GM12878 (cell line): ENCODE results near the gene PRMT7. TPM values are rescaled to one million over a fixed set of nuclear protein-coding genes. Genes with fewer than 3 reads are reported as not detected.

Experiments used
- ATAC-seq: fragments of 200-7000 bp; cut with Tn5 transposase; 3 replicates; pipeline ENCODE4 v1.9.1; 2020; ENCODE audit warnings: mild to moderate bottlenecking, moderate library complexity
- BruUV-seq: library from RNA; stranded (reverse); fragments of 400-500 nt; replicated peaks from 2 replicates; lab custom pipeline; 2021; lab: Mats Ljungman, UMichigan
- CTCF ChIA-PET: fragments of 300-600 bp; sonication (Branson Sonifier 250); formaldehyde crosslinking; extraction: SDS; loops from one replicate; lab custom pipeline; 2021; ENCODE audit warnings: inconsistent platforms; lab: Yijun Ruan, JAX
- POLR2A ChIA-PET: fragments of 350-600 bp; formaldehyde crosslinking; extraction: SDS; loops from one replicate; lab custom pipeline; 2021; ENCODE audit warnings: inconsistent platforms; lab: Charles Lee
- RAD21 ChIA-PET: fragments of 300-600 bp; sonication (Branson Sonifier 250); formaldehyde crosslinking; loops from one replicate; lab custom pipeline; 2023; ENCODE audit warnings: antibody characterized with exemption; ENCODE audit not compliant: unreplicated experiment; lab: Charles Lee
- SMC1A ChIA-PET: fragments of 300-600 bp; sonication (Branson Sonifier 250); formaldehyde crosslinking; loops from one replicate; lab custom pipeline; 2023; ENCODE audit not compliant: unreplicated experiment, uncharacterized antibody; lab: Charles Lee
- DNase-seq: peaks from one replicate; pipeline ENCODE4 v3.0.0-alpha.2; 2011; ENCODE audit warnings: low read depth, low spot score
- FAIRE-seq: peaks from 3 replicates; lab custom pipeline; 2011; peaks lifted over from hg19 to GRCh38; lab: Jason Lieb, UNC
- H2AFZ ChIP-seq: 2 replicates; pipeline ENCODE4 v1.6.0; 2011; ENCODE audit warnings: low read depth, low read length, control low read depth; ENCODE audit not compliant: control insufficient read depth
- H3K27ac ChIP-seq: 2 replicates; pipeline ENCODE4 v1.5.1; 2011; ENCODE audit warnings: control low read depth; ENCODE audit not compliant: control insufficient read depth, insufficient read depth
- H3K27me3 ChIP-seq, 2 experiments: replicated peaks in 1 of 2; 2 replicates each; pipeline versions ENCODE4 v1.6.0 to v1.6.1; 2011; ENCODE audit warnings: low read length in 1 of 2; ENCODE audit not compliant: control insufficient read depth in 2 of 2, insufficient read depth in 2 of 2
- H3K36me3 ChIP-seq, 2 experiments: 2 replicates each; pipeline ENCODE4 v1.5.1; 2011; ENCODE audit warnings: low read length in 1 of 2; ENCODE audit not compliant: control insufficient read depth in 2 of 2, insufficient read depth in 2 of 2
- H3K4me1 ChIP-seq: 2 replicates; pipeline ENCODE4 v1.6.1; 2011; ENCODE audit warnings: mild to moderate bottlenecking, low read length, moderate library complexity, mixed read lengths; ENCODE audit not compliant: control insufficient read depth, insufficient read depth
- H3K4me2 ChIP-seq: 2 replicates; pipeline ENCODE4 v1.6.0; 2011; ENCODE audit warnings: control low read depth; ENCODE audit not compliant: control insufficient read depth, insufficient read depth
- H3K4me3 ChIP-seq: fragments of 200-600 bp; sonication (generic); 2 replicates; pipeline ENCODE4 v1.5.1; 2016
- H3K79me2 ChIP-seq: 2 replicates; pipeline ENCODE4 v1.6.0; 2011; ENCODE audit warnings: low read length; ENCODE audit not compliant: control insufficient read depth, insufficient read depth
- H3K9ac ChIP-seq: 2 replicates; pipeline ENCODE4 v1.8.0; 2011; ENCODE audit warnings: low read length, control low read depth, mixed read lengths; ENCODE audit not compliant: control insufficient read depth, insufficient read depth
- H3K9me3 ChIP-seq: replicated peaks from 3 replicates; pipeline ENCODE4 v1.5.1; 2011; ENCODE audit warnings: mild to moderate bottlenecking, low read length; ENCODE audit not compliant: control insufficient read depth, insufficient read depth
- H4K20me1 ChIP-seq: 2 replicates; pipeline ENCODE4 v1.6.0; 2011; ENCODE audit not compliant: control insufficient read depth, insufficient read depth
- BACH1 ChIP-seq: fragments of 450-650 bp; IDR thresholded peaks from 2 replicates; pipeline ENCODE4 v1.6.1; 2017; ENCODE audit warnings: mild to moderate bottlenecking, borderline replicate concordance
- BCL11A ChIP-seq: IDR thresholded peaks from 2 replicates; pipeline ENCODE4 v1.6.1; 2011; ENCODE audit warnings: low read depth, low read length
- FOXK2 ChIP-seq: fragments of 450-650 bp; IDR thresholded peaks from 2 replicates; pipeline ENCODE4 v1.6.1; 2017; ENCODE audit warnings: mild to moderate bottlenecking, moderate library complexity
- IKZF1 ChIP-seq: fragments of 450-650 bp; conservative IDR thresholded peaks from 2 replicates; pipeline ENCODE4 v1.6.1; 2017; ENCODE audit warnings: antibody characterized with exemption, mild to moderate bottlenecking
- JUND ChIP-seq: IDR thresholded peaks from 2 replicates; pipeline ENCODE4 v1.6.1; 2012; ENCODE audit warnings: low read depth, mild to moderate bottlenecking, low read length, improper control_type of control experiment, moderate library complexity
- KDM1A ChIP-seq: fragments of 200-600 bp; sonication (generic); IDR thresholded peaks from 2 replicates; pipeline ENCODE4 v1.6.1; 2016; ENCODE audit warnings: borderline replicate concordance
- NBN ChIP-seq: fragments of 450-650 bp; IDR thresholded peaks from 2 replicates; pipeline ENCODE4 v1.6.1; 2016
- NRF1 ChIP-seq: conservative IDR thresholded peaks from 2 replicates; pipeline ENCODE4 v1.6.1; 2011; ENCODE audit warnings: mild to moderate bottlenecking, low read depth, low read length, improper control_type of control experiment
- SKIL ChIP-seq: fragments of 450-650 bp; IDR thresholded peaks from 2 replicates; pipeline ENCODE4 v1.6.1; 2017; ENCODE audit warnings: mild to moderate bottlenecking, low read depth, inconsistent platforms; ENCODE audit not compliant: poor library complexity, severe bottlenecking
- SPI1 ChIP-seq: IDR thresholded peaks from 2 replicates; pipeline ENCODE4 v1.6.1; 2011; ENCODE audit warnings: low read depth, mild to moderate bottlenecking, low read length, moderate library complexity, borderline replicate concordance; ENCODE audit not compliant: insufficient read depth
- TAF1 ChIP-seq: IDR thresholded peaks from 2 replicates; pipeline ENCODE4 v1.6.1; 2011; ENCODE audit warnings: mild to moderate bottlenecking, low read depth, low read length, borderline replicate concordance
- TCF7 ChIP-seq: IDR thresholded peaks from 2 replicates; pipeline ENCODE4 v1.6.1; 2014; ENCODE audit warnings: antibody characterized with exemption, borderline replicate concordance
- YBX1 ChIP-seq: fragments of 450-650 bp; IDR thresholded peaks from 2 replicates; pipeline ENCODE4 v1.6.1; 2016; ENCODE audit warnings: antibody characterized with exemption
- ZSCAN29 ChIP-seq: fragments of 450-650 bp; IDR thresholded peaks from 2 replicates; pipeline ENCODE4 v1.6.1; 2017; ENCODE audit warnings: mild to moderate bottlenecking, moderate library complexity
- WGBS: methylation state at CpG from one replicate; pipeline ENCODE4 v1.1.6; 2016; ENCODE audit warnings: low lambda C conversion rate; ENCODE audit not compliant: insufficient replicate concordance, insufficient coverage; ENCODE audit errors: missing lambda C conversion rate; 5-methylcytosine and 5-hydroxymethylcytosine counted together
- in situ Hi-C: fragments of 300-500 bp; cut with MboI; formaldehyde crosslinking; loops from 9 replicates; pipeline ENCODE4 v1.14.3; 2018; ENCODE audit warnings: mixed read lengths
- intact Hi-C: fragments of 100-400 bp; cut with micrococcal nuclease; formaldehyde crosslinking; loops from one replicate; pipeline ENCODE4 v1.14.2; 2022; ENCODE audit not compliant: unreplicated experiment
- polyA plus RNA-seq, 11 experiments: library from polyadenylated mRNA; depleted of rRNA in 4 of 11; unstranded in 6 of 11; stranded (reverse) in 5 of 11; fragments of >200 nt; fragmentation: Nextera tagmentation in 4 of 11; fragmentation: Illumina TruSeq in 1 of 11; extraction: Ambion mirVana in 4 of 11; extraction: Trizol in 1 of 11; gene quantifications; 1 replicate in 1 of 11; 2 replicates in 10 of 11; pipeline versions ENCODE4 v1.2.1 to v1.2.3, GENCODE V29; 2011 to 2016; ENCODE audit warnings: inconsistent platforms in 2 of 11, missing spikeins in 2 of 11, low read depth in 1 of 11
- total RNA-seq, 4 experiments: library from RNA; depleted of rRNA in 3 of 4; stranded (reverse); fragments of >200 nt in 3 of 4; fragmentation: Illumina TruSeq in 1 of 4; extraction: Trizol in 1 of 4; gene quantifications; 2 replicates each; pipeline versions ENCODE4 v1.2.1 to v1.2.3, GENCODE V29; 2013 to 2021
- TF ChIP-seq, protein P1 (sequence below): IDR thresholded peaks from 2 replicates; pipeline ENCODE4 v1.6.1; 2011; ENCODE audit warnings: borderline replicate concordance, low read depth, mild to moderate bottlenecking, moderate library complexity, low read length; ENCODE audit not compliant: insufficient read depth, poor library complexity, severe bottlenecking

Gene PRMT7
- total and polyA plus RNA-seq, 10 of the 15 experiments (the other 5 are each of a cell fraction or from before 2014, with no cell fraction given), result 5.1 to 56.1 (median 42.0) TPM

- no TSS peak for BruUV-seq
- ChIA-PET CTCF (interaction anchor here (1.4 kb wide), 1 partner anchor 15 kb away, joined by 3 read pairs; no protein-coding TSS in a partner anchor), RAD21 (no interaction called here), POLR2A (no interaction called here), SMC1A (no interaction called here)
- no peak overlapping the region for H3K4me2 ChIP-seq
- no peaks in the 10 kb centered on the region for H3K9me3 ChIP-seq
- H3K4me1 ChIP-seq, result no peaks in the 10 kb centered on the region
- no peak overlapping the region for H3K4me3 ChIP-seq
- WGBS, result 95% methylated on average over 10 of the region's 10 CpGs
- TF ChIP-seq TAF1 (no peak), JUND (no peak), FOXK2 (no peak), YBX1 (no peak), ZSCAN29 (no peak), SKIL (no peak), SPI1 (no peak), KDM1A (no peak), BCL11A (no peak), IKZF1 (no peak), BACH1 (no peak), TCF7 (no peak), NRF1 (no peak), NBN (no peak)
- TF ChIP-seq, protein P1, sequence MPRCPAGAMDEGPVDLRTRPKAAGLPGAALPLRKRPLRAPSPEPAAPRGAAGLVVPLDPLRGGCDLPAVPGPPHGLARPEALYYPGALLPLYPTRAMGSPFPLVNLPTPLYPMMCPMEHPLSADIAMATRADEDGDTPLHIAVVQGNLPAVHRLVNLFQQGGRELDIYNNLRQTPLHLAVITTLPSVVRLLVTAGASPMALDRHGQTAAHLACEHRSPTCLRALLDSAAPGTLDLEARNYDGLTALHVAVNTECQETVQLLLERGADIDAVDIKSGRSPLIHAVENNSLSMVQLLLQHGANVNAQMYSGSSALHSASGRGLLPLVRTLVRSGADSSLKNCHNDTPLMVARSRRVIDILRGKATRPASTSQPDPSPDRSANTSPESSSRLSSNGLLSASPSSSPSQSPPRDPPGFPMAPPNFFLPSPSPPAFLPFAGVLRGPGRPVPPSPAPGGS, result no peak
- in situ Hi-C loops, result no loop called here
- no peak for FAIRE-seq
- ATAC-seq, result no peak
- H2AFZ ChIP-seq, result no peak overlapping the region
- H3K36me3 ChIP-seq, result peaks cover 32 to 35% of the 10 kb centered on the region in 2 experiments
- H3K27ac ChIP-seq, result no peak overlapping the region
- H3K9ac ChIP-seq, result no peak overlapping the region
- intact Hi-C loops, result no loop called here
- no peaks in the 10 kb centered on the region for H3K27me3 ChIP-seq
- H3K79me2 ChIP-seq, result no peaks in the 10 kb centered on the region
- no peaks in the 10 kb centered on the region; the same call in 1 of the 2 replicates for H4K20me1 ChIP-seq
- no peak for DNase-seq
Measured at GRCh38 chr16:68349838-68350410, 39.1 kb downstream of the PRMT7 start.
